CD4-positive, alpha-beta T cell treated with Interleukin-1 beta for 1 hour (primary cell): Measurements from ENCODE around the gene TAF1L.
"Not testable (repeated sequence)": the region's sequence is repeated elsewhere in the genome, so short reads cannot be mapped to it uniquely, and the experiment has no call there.

Source experiments
- DNase-seq, 2 donors: peaks; one replicate each; pipeline ENCODE4 v3.0.0-alpha.2; 2020 to 2022

Gene TAF1L, protein sequence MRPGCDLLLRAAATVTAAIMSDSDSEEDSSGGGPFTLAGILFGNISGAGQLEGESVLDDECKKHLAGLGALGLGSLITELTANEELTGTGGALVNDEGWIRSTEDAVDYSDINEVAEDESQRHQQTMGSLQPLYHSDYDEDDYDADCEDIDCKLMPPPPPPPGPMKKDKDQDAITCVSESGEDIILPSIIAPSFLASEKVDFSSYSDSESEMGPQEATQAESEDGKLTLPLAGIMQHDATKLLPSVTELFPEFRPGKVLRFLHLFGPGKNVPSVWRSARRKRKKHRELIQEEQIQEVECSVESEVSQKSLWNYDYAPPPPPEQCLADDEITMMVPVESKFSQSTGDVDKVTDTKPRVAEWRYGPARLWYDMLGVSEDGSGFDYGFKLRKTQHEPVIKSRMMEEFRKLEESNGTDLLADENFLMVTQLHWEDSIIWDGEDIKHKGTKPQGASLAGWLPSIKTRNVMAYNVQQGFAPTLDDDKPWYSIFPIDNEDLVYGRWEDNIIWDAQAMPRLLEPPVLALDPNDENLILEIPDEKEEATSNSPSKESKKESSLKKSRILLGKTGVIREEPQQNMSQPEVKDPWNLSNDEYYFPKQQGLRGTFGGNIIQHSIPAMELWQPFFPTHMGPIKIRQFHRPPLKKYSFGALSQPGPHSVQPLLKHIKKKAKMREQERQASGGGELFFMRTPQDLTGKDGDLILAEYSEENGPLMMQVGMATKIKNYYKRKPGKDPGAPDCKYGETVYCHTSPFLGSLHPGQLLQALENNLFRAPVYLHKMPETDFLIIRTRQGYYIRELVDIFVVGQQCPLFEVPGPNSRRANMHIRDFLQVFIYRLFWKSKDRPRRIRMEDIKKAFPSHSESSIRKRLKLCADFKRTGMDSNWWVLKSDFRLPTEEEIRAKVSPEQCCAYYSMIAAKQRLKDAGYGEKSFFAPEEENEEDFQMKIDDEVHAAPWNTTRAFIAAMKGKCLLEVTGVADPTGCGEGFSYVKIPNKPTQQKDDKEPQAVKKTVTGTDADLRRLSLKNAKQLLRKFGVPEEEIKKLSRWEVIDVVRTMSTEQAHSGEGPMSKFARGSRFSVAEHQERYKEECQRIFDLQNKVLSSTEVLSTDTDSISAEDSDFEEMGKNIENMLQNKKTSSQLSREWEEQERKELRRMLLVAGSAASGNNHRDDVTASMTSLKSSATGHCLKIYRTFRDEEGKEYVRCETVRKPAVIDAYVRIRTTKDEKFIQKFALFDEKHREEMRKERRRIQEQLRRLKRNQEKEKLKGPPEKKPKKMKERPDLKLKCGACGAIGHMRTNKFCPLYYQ (N-terminal part only)

DNA sequence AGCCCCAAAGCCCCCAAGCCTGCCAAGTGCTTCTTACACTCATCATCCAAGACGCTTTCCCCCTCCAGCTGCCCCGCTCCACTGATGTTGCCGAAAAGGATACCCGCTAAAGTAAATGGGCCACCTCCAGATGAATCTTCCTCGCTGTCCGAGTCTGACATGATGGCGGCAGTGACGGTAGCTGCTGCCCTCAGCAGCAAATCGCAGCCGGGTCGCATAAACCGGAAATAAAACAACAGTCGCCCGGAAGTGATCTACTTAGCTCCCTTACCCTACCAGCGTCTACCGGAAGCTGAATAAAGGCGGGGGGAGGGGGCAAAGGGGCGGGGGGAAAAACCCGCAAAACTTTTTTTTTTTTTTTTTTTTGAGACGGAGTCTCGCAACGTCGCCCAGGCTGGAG is at the start of gene TAF1L:
TAF1L (minus strand) TSS at position 308 of the 400 bp plus-strand sequence; CDS start at position 218, 90 bp downstream.
- no peak for DNase-seq

DNA sequence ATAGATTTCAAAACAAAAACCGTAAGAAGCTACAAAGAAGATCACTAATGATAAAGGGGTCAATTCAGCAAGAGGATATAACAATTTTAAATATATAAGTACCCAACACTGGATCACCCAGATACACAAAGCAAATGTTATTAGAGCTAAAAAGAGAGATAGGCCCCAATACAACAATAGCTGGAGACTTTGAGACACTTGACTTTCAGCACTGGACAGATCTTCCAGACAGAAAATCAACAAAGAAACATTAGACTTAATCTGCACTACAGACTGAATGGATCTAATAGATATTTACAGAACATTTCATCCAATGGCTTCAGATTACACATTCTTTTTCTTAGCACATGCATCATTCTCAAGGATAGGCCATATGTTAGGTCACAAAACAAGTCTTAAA is 46.3 kb upstream of the TAF1L start:
- DNase-seq, result no peak

DNA sequence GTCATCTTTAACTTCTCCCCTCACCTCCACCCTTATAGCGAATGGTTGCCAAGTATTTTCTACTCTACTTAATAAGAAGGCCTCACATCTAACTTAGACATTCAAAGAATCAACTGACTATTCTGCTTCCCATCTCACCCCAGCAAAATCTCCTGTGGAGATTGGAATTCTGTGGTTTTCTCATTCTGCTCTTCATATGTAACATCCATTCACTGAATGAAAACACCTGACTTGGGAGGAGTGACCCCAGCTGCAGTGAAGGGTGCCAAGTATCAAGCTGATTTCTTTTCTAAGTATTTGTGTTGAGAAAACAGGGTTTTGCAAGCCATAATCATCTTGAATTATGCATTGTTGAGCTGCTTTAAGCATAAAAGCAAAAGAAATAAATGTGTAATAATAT is 42.5 kb upstream of the TAF1L start:
- no peak for DNase-seq

DNA sequence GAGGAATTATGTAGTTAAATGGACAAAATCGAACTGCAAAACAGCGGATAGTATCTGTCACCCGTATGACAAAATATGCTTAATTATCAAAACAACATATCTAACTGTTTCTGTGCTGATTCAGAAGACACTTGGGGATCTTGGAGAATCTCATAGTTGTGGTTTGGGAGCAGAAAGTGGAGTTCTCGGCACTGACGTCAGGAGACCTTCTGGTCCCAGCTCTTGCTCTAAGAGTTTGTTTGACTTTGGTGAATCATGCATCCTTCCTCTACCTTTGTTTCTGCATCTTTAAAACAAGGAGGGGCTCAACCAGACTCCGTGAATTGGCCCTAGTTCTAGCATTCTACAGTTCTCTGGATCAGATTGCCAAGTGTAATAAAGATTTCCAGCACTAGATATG is 37.0 kb upstream of the TAF1L start:
- DNase-seq, result no peak

DNA sequence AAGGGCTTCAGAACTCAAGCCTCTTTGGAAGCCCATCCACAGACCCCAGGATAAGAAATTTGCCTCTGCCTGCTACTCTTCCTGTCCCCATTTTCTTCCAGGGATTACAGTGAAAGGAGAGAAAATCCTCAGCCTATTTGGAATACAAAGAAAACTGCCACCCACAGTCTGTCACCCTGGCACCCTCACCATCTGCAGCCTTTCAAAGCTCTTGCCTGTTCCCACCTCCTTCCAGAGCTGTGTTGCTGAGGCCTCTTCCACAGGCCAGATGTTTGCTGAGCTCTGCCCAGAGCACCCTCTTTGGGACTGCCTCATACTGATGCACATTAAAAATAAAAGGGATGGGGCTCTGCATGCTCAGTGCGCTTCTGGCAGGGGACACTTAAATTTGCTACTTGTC is 35.9 kb upstream of the TAF1L start:
- no peak for DNase-seq

DNA sequence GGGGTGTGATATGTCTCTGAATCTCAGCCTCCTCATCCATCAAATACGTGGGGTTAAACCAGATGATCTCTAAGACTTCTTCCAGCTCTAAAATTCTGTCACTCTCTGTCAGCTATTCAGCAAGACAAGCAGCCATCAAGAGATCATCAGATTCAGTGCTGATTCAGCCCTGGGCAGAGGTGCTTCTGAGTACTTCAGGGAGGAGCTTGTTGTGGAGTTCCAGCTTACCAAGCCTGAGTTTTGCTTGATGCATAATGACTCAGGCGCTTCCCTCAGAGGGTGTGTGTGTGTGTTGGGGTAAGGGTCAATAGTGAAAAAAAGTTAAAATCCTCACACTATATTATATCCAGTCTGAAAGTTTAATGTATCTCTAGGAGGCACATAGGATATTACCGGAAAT is 29.6 kb upstream of the TAF1L start:
- DNase-seq, result no peak

DNA sequence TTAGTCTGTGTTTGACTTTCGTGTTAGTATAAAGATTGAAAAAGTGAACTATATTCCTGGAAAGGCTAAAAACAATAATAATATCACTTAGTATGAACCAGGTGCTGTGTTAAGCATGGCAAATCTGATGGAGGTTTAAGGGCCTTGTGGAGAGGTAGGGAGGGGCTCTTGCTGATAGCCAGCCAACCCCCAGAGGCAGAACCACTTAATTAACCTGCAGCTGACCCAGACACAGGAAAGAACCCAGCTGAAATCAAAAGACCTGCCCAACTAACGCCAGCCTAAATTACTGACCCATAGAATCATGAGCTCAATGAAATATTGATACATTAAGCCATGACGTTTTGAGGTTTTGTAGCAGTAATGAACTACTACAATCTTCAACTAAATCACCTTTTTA is 28.3 kb upstream of the TAF1L start:
- DNase-seq, result no peak

DNA sequence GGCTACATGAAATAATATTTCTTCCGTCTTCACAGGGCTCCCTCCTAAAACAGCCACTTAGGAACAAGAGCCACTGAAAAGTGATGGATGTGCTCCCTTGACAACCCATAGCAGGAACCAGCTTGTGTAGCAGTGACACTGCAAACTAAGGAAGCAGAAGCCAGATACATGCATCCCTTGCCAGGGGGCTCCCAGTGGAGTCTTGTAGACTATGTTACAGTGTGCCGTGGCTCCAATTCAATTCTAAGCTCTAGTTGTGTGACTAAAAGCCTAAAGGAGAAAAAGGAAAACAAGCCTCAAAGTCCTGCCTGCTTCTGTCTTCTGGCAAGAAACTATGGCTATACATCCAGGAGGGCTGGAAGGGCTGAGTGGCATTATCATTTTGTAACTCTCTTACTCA is 12.2 kb upstream of the TAF1L start:
- no peak for DNase-seq

DNA sequence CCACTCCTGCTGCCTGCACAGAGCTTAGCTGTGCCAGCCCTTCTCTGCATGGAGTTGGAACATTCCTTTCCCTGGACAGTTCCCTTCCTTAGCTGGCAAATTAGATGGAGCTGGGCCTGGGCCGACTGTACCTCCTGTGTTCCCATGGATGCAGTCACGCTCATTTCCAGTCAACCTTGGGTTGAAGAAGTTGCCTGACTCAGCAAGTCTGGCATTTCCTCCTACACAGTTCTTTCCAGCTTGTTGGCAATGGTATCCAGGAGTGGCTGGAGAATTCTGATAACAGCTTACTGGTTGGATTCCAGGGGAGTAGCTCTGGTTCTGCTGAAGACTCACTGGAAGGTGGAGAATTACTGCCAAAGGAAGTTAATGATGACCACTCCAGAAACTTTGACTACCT is 9.2 kb upstream of the TAF1L start:
- DNase-seq, result no peak

DNA sequence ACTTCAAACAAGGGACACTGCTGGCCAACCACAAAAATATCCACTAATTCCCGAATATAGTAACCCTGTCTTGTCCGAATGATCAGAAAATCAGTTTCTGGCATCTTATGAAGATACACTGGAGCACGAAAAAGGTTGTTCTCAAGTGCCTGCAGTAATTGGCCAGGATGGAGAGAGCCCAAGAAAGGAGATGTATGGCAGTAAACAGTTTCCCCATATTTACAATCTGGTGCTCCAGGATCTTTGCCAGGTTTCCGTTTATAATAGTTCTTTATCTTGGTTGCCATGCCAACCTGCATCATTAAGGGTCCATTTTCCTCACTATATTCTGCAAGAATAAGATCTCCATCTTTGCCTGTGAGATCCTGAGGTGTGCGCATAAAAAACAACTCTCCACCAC is 2.3 kb downstream of the TAF1L start:
- not testable (repeated sequence) for DNase-seq

DNA sequence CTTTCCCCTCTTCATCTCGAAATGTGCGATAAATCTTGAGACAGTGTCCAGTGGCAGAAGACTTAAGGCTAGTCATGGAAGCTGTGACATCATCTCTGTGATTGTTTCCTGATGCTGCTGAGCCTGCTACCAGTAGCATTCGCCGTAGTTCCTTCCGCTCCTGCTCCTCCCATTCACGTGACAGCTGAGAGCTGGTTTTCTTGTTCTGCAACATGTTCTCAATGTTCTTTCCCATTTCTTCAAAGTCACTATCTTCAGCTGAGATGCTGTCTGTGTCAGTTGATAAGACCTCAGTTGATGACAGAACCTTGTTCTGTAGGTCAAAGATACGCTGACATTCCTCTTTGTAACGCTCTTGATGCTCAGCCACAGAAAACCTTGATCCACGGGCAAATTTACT is 3.5 kb downstream of the TAF1L start:
- no peak for DNase-seq

DNA sequence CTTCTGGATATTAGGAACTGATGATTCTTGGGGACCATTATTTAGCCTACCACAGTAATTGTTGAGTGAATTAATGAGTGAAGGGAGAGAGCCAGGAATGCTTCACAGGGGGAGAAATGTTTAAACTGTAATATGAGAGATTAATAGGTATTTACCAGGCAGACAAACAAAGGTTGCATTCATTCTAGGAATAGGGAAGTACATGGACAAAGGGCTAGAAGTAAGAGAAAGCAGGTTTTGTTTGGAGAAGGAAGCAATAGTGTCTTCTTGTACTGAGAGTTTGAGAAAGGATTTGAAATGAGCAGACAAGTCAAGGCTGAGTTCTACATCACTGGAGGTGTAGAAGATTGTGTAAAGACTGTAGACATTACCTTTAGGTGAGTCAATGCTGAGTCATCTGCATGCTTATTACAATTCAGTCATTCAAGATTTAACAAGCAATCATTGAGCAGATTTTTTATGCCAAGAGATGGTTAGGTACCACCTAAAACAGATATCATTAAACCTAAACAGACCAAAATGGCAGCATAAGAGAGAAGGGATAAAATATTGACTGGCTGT is 8.0 kb downstream of the TAF1L start:
- no peak for DNase-seq

DNA sequence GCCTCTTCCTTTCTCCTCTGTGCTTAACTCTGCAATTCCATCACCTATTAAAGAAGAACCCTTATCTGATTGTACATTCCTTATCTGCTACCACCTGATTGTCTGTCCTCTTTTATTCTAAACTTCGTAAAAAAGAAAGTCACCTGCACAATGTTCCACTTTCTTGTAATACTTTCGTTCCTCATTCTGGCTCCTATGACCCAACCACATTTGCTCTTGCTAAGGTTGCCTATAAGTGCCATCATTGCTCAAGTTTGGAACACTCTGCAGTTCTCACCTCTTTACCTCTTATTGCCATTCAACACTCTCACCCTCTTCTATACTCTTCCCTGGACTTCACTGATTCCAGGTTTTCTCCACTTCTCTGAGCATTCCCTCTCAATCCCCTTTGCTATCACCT is 10.1 kb downstream of the TAF1L start:
- no peak for DNase-seq

DNA sequence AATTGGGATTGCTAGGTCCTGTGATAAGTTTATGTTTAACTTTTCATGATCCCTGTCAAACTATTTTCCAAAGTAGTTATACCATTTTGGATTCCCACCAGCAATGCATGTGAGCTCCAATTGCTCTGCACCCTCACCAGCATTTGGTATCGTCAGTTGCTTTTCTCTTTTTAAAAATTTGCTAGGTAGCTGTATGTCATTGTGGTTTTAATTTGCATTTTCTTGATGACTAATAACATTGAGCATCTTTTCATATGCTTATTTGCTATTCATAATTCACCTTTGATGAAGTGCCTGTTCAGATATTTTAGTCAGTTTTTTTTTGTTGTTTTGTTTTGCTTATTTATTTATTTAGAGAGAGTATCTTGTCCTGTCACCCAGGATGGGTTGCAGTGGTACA is 12.5 kb downstream of the TAF1L start:
- DNase-seq, result no peak

DNA sequence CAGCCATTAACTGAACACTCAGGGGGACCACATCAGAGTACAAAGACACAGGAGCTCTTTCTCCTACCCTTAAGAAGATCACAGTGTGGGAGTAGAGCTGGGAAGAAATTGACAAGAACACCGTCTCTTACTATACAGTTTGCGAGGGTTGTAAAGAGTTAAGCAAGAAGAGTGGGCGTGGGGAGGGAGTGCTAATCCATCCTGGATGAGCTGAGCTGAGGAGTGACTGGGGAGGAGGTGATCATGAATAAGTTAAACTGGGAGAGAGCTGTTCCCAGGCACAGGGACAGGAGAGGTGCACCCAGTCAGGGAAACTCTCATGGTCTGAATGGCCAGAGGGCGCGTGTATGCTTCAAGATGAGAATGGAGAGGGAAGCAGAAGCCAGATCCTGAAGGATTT is 17.2 kb downstream of the TAF1L start:
- DNase-seq, result no peak

DNA sequence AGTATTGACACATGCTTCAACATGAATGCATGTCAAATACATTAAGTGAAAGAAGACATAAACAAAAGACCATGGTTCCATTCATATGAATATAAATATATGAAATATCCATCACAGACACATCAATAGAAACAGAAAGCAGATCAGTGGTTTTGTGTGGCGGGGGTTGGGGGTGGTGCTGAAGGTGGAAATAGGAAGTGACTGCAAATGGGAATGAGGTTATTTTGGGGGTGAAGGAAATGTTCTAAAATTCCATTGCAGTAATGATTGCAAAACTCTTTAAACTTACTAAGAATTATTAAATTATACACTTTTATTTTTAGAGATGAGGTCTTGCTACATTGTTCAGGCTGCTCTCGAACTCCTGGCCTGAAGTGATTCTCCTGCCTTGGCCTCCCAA is 28.7 kb downstream of the TAF1L start:
- no peak for DNase-seq

DNA sequence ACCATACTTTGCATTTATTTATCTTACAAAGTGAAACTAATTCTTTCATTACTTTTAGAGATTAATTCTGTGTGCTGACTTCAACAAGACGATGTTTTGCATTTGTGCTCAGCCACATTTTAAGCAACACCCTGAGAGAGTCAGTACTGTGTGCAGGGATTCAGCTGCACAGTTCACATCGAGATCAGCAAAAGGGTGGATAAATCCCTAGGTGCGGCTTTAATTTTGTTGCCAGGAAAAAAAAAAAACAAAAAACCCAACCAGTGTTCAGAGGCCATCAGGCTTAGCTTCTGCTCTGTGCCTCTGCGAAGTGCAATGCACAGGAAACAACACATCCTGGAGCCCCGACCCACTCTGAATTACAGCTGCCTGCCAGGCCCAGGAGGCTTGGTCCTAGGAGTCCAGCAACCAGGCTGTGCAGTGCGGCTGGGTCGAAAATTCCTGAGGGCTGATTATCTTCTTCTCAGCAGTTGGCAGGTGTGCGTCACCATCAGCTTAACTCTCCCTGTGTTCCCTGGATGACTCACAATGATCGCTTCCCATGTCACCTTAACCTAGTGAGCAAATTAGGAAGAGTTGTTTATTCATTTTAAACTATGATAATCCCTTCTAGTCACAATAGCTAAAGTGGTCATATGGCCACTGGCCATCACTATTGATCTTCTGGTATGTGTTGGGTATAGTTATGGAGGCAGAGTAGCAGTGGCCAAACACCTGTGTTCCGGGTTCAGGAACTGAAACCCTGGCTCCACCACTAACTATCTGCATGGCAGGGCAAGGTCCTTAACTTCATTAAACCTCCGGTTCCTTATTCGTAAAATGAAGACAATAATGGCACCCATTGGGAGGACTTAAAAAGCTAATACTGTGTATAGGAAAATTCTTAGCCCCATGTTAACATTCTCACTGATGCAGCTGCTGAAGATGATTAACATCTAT is 31.3 kb downstream of the TAF1L start:
- DNase-seq, result no peak

DNA sequence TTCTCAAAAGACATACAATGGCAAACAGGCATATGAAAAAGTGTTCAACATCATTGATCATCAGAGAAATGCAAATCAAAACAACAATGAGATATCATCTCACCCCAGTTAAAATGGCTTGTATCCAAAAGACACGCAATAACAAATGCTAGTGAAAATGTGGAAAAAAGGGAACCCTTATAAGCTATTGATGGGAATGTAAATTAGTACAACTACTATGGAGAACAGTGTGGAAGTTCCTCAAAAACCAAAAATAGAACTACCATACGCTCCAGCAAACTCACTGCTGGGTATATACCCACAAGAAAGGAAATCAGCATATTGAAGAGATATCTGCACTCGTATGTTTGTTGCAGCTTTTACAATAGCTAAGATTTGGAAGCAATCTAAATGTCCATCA is 36.4 kb downstream of the TAF1L start:
- not testable (repeated sequence) for DNase-seq

DNA sequence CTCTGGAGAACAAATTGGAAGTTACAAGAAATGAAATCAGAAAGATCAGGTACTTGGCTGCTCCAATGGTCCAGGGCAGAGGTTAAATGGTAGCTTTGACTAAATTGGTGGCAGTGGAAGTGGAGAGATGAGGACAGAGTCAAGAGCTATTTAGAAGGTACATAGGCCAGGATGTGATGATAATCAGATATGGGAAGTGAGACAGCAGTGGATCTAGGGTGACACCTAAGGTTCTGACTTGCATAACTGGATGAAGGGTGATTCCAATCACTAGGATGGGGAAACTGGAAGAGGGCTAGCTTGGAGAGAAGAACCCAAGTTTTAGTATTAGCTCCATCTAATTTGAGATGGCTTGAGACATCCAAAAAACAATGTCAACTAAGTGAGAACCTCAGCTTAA is 38.5 kb downstream of the TAF1L start:
- DNase-seq, result no peak

DNA sequence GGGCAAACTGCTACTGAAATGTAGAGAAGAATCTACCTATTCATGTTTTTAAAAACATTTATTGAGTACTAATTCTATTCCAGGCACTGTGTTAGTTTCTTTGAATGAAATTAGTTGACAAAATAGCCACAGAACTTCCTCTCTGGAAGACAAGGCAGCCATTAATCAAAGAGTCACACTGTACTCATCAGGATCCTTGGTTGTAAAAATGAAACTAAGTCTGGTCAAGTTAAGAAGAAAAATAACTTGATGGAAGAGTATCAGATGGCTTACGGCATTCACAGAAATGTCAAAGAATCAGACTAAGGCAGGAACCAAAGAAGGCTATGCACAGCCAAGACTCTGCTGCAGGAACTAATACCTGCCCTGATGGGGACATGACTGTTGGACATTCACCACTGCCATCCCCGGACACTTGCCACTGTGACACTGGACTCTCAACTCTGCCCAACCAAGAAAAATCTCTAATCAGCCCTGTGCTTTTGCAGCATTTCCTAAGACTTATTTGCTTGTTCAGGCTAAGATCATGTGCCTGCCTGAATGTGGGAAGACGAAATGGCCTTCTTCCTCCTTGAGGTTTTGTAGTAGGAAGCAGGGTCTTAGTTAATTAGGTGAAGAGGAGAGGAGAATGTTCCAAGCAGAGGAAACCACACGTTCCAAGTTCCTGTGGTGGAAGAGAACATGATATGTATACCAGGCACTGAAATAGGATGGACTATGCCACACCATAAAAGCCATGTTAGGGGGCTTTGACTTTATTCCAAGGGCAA is 39.2 kb downstream of the TAF1L start:
- no peak for DNase-seq

DNA sequence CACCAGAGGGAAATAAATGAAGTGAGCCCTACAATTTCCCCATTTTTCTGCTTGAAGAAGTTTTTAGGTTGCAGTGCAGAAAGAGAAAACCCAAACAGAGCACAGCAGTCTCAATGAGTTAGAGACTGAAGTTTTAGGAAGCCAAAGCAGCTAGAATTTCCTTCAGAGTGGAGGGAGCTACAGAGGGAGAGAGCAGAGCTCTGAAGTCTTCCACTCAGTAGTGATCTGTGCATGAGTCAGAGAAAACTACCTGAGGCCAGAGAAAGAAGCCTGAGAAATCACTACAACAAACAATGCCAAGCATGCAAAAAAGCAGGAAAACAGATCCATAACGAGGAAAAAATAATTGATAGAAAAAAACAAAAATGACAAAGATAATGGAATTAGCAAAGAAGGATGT is 44.6 kb downstream of the TAF1L start:
- no peak for DNase-seq
